Measurements from ENCODE around the gene FMO2.

FMO2 gene

GRCh38 chr1:171185091-171185490, at the start of gene FMO2:
Gene FMO2 (plus strand): TSS chr1:171185300. CDS start chr1:171185714, 414 bp downstream.
- no peak for DNase-seq (ENCODE audit: low read depth in 2 of 2)

GRCh38 chr1:171137580-171137979, 47.5 kb upstream of the FMO2 start:
- no peak for DNase-seq (ENCODE audit: low read depth in 2 of 2)

GRCh38 chr1:171138980-171139379, 46.1 kb upstream of the FMO2 start:
- peak; percentile 25 to 29 for DNase-seq (ENCODE audit: low read depth in 2 of 2)

- no peak for DNase-seq (ENCODE audit: low read depth in 2 of 2)
Measured at GRCh38 chr1:171139890-171140289, 45.2 kb upstream of the FMO2 start.

GRCh38 chr1:171140401-171140800, 44.7 kb upstream of the FMO2 start:
- DNase-seq (ENCODE audit: low read depth in 2 of 2), result no peak

DNA sequence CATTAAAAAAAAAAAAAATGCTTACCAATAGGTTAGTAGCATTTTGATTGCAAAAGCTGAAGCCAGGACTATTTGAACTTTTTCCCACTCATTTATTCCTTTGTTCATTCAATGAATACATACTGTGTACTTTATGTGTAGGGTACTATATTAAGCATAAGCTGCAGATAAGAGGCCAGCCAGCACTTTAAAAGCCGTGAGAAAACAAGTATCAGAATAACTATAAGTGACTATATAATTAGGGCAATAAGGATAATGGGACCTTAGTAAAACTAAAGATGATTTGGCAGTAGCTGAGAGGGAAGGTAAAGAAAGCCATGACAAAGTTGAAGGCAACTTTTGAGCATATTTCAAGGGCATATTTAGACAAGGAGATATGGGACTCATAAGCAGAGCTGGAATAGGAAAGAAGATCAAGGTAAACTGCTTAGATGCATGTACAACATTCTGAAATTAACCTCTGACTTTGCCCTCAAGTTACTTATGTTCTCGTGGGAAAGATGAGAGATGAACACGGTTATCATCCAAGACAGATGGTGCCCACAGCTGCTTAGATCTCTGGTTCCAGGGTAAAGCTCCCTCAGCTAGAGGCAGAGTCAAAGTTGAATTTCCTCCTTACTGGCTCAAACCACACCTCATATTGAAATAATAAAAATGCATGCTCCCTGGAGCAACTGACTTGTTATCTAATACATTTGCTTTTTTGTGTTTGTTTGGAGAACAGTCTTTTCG, 44.0 kb upstream of the FMO2 start:
- DNase-seq (ENCODE audit: low read depth in 2 of 2), result no peak

GRCh38 chr1:171141688-171142415, 43.2 kb upstream of the FMO2 start:
- DNase-seq (ENCODE audit: low read depth in 2 of 2), result peak; percentile 98

DNA sequence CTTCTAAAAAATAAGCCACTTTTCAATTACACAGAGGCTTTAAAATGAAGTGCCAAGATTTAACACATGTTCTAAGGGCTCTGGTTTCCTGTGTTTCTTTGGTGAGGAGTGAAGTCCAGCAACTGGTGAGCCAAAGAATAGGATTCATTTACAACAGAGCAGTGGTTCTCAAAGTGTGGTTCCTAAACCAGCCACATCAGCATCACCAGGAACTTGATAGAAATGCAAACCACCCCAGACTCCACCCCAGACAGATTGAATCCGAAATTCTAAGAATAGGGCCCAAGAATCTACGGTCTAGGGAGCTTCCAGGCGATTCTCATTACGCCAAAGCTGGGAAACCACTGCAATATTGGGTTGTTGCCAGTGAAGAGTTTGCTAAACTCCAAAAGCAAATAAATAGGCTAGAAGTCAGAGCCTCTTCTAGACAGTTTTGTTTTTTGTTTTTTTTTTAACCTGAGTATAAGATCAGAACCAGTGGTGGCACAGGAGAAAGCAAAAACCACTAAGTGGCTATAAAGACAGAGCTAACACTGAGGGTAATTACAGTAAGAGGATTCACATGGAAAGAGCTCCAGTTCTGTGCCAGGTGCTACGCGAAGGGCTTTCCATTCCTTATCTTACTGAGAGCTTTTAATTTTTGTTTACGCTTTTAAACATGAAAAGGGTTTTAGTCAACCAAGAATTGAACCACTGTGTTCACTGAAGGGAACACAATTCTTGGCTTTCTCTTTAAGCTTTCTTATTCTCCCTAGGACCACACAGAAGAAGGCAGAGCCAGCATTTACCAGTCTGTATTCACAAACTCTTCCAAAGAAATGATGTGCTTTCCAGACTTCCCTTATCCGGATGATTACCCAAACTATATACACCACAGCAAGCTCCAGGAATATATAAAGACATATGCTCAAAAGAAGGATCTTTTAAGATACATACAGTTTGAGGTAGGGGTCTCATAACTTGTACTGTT, 42.4 kb upstream of the FMO2 start:
- peak; percentile 74 to 76 for DNase-seq (ENCODE audit: low read depth in 2 of 2)

DNA sequence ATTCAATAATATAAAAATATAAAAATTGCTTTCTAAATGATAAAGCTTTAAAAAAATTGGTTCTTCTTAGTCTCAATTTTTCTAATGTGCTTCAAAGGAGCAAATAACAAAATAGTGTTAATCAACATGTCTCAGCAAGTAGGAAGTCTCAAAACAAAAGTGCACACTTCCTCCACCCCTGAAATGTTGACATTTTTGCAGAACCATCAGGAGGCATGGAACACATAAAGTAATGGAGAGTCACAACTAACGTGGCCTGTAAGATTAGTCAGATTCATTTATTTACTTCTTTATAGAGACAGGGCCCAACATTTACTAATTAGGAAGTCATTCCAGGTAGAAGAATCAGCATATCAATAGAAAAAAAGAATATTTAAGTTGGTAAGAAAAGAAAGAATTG, 34.9 kb upstream of the FMO2 start:
- no peak for DNase-seq (ENCODE audit: low read depth in 2 of 2)

DNA sequence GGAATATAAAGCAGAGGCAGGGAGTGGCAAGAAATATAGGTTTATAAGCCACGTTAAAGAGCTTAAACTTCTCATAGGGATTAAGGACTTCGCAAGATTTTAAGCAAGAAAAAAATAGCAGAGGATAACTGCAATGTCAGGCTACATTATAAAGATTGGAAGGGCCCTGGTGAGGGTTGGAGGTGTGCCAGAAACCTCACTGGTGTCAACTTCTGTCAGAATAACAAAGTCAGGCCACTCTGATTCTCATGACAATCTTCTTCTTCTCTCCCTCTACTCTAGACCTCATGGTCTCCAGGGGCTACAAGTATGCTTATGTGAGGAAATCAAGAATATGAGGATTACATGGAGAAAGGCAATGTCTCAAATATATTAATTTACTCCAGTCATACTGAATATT, 32.6 kb upstream of the FMO2 start:
- DNase-seq (ENCODE audit: low read depth in 2 of 2), result no peak

DNA sequence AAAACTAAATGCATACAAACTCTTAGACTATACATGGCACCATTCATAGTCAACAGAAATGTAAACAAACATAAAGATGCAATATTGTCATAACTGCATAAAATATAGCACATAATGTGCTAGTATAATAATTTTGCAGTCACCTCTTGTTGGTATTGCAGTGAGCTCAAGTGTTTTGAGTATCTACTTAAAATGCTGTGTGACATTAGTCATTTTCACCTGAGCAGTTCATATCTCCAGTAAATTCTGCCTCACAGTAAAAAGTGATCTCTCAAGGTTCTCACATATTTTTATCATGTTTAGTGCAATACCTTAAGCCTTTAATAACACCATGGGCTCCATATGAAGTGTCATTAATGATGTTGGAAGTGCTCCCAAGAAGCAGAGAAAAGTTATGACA, 29.6 kb upstream of the FMO2 start:
- no peak for DNase-seq (ENCODE audit: low read depth in 2 of 2)

DNA sequence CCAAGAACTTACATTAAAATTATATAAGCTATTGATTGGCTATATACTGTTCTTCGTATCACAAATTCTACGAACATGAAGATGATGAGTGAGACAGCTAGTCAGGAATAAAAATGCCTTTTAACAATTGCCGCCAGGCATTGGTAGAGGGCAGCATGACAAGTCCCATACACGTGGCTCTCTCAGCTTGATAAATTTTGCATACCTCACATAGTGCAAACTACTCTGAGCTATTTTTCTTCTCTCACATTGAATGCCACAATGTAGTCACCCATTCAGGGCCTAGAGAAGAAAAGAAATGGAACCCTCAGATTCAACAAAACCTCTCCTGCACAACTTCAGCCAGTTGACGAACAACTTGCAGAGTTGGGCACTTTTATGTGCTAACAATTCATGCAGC, 27.0 kb upstream of the FMO2 start:
- DNase-seq (ENCODE audit: low read depth in 2 of 2), result no peak

GRCh38 chr1:171158551-171158950, 26.5 kb upstream of the FMO2 start:
- no peak for DNase-seq (ENCODE audit: low read depth in 2 of 2)

GRCh38 chr1:171159148-171159547, 26.0 kb upstream of the FMO2 start:
- no peak for DNase-seq (ENCODE audit: low read depth in 2 of 2)

DNA sequence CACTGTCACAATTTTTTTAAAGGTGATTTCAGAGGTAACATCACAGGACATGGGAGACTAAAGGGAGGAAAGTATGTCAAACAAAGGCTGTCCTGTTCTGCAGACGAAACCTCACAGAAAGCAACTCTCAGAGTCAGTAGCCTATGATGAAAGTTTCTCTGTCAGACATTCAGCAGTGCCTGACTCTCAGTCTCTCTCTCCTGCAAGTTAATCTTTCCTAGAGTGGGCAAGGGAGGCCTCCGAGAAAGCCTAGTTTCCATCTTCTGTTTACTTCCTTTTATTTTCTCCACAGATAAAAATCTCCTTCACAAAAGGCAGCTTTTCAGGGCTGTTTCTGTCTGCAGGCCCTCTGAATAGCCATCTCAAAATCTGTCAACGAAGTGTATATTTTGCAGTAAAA, 24.9 kb upstream of the FMO2 start:
- DNase-seq (ENCODE audit: low read depth in 2 of 2), result no peak

DNA sequence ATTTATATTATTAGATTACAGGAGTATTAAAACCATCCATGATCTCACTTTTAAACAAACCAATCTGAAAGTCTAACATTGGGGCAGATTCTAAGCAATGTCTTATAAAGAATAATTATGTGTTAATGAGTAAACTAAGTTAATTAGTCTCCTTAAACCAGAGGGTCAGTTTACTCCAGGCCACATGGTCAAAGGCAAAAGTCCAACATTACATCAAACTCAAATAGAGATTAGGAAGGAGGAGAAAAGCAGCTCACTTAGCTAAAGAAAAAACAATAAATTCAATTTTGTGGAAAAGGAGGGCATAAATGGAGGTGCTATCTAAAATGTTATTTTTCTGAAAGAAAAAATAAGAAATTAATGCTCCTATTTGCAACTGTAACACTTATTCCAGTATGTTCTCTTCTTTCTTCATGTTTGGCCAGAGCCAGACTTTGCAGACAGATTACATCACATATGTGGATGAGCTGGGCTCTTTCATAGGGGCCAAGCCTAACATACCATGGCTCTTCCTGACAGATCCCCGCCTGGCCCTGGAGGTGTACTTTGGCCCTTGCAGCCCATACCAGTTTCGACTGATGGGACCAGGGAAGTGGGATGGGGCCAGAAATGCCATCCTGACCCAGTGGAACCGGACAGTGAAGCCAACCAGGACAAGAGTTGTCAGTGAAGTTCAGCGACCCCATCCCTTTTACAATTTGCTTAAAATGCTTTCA, 24.3 kb upstream of the FMO2 start:
- DNase-seq (ENCODE audit: low read depth in 2 of 2), result no peak

GRCh38 chr1:171161431-171161830, 23.7 kb upstream of the FMO2 start:
- DNase-seq (ENCODE audit: low read depth in 2 of 2), result no peak

- no peak for DNase-seq (ENCODE audit: low read depth in 2 of 2)
Measured at GRCh38 chr1:171166361-171166760, 18.7 kb upstream of the FMO2 start.

DNA sequence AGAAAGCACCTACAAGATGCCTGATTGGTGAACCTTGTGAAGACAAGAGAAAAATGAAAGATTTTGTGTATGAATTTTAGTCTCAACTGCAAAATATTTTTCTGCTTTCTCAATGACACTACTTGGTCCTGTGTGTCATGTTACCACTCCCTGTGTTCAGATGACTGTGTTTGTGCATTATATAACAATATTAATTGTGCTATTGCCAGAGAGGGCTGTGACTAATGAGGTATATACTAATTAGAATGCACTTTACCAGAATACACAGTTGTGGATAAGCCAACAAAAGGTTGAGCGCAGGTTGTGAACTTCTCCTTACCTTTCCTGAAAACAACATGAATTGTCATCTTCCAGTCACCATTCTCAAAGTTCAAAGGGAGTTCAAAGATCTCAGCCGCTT, 17.3 kb upstream of the FMO2 start:
- no peak for DNase-seq (ENCODE audit: low read depth in 2 of 2)

DNA sequence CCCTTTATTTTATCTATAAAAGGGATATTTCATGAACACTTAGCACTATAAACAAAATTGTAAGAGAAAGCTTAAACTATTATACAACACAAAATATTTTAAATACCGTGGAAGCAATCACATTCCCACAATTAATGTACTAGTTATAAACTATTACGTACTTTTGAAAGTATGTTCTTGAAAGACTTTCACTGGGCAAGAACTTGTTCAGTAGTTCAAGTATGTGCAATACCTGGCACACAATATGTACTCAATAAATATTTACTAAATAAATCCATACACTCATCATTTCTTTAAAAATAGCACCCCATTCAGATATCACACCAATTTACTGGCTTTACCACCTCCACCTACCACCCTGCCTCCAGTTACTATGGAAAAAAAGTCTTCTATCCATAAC, 12.6 kb upstream of the FMO2 start:
- no peak for DNase-seq (ENCODE audit: low read depth in 2 of 2)

- no peak for DNase-seq (ENCODE audit: low read depth in 2 of 2)
Measured at GRCh38 chr1:171173069-171173468, 12.0 kb upstream of the FMO2 start.

Data from fibroblast of skin of left quadriceps (primary cell).